Activated CD8-positive, alpha-beta memory T cell treated with anti-CD3 and anti-CD28 coated beads, Interleukin-2, amount 10 ng/mL, durations not matched to agents 7 days and 5 days (primary cell): Measurements from ENCODE around the gene BRAT1. TPM values are rescaled to one million over a fixed set of nuclear protein-coding genes. Genes with fewer than 3 reads are reported as not detected.

ENCODE experiments used
- ATAC-seq: fragments of 150-1000 bp; cut with Tn5 transposase; one replicate; pipeline ENCODE4 v1.10.0; 2021; ENCODE audit warnings: moderate library complexity
- CTCF ChIA-PET: fragments of 350-600 bp; sonication (Branson Sonifier 250); formaldehyde crosslinking; loops from one replicate; lab custom pipeline; 2021; ENCODE audit warnings: antibody characterized with exemption; lab: Charles Lee
- DNase-seq: peaks from one replicate; pipeline ENCODE4 v3.0.0-alpha.2; 2020
- H3K27ac Mint-ChIP-seq: one replicate; pipeline ENCODE4 v1.8.0; 2021; ENCODE audit warnings: mild to moderate bottlenecking, mixed read lengths
- H3K27me3 Mint-ChIP-seq: one replicate; pipeline ENCODE4 v1.8.0; 2021; ENCODE audit warnings: mixed read lengths
- H3K36me3 Mint-ChIP-seq: one replicate; pipeline ENCODE4 v1.8.0; 2021; ENCODE audit warnings: mild to moderate bottlenecking, mixed read lengths
- H3K4me1 Mint-ChIP-seq: one replicate; pipeline ENCODE4 v1.8.0; 2021; ENCODE audit warnings: mixed read lengths
- H3K4me3 Mint-ChIP-seq: one replicate; pipeline ENCODE4 v1.8.0; 2021; ENCODE audit warnings: mild to moderate bottlenecking, moderate library complexity, mixed read lengths
- H3K9me3 Mint-ChIP-seq: one replicate; pipeline ENCODE4 v1.8.0; 2022; ENCODE audit warnings: low read depth, mixed read lengths
- total RNA-seq, 2 experiments: library from RNA; stranded (reverse); gene quantifications; one replicate each; pipeline ENCODE4 v1.2.3, GENCODE V29; 2021

The BRAT1 gene
- total RNA-seq, 2 experiments from 2014 or later: 41.5 to 43.5 TPM

GRCh38 chr7:2500701-2501100, 54.6 kb downstream of the BRAT1 start:
- H3K27ac Mint-ChIP-seq: no peak overlapping the region
- no peak for ATAC-seq
- no peak overlapping the region for H3K4me3 Mint-ChIP-seq
- DNase-seq: no peak
- CTCF ChIA-PET: interaction anchor here (1.4 kb wide), 1 partner anchor 16 kb away, joined by 3 read pairs; no protein-coding TSS in a partner anchor
- peaks cover 10% of the 10 kb centered on the region for H3K27me3 Mint-ChIP-seq
- no peaks in the 10 kb centered on the region for H3K36me3 Mint-ChIP-seq
- no peaks in the 10 kb centered on the region for H3K9me3 Mint-ChIP-seq
- no peaks in the 10 kb centered on the region for H3K4me1 Mint-ChIP-seq

- no peak overlapping the region for H3K4me3 Mint-ChIP-seq
- no peak overlapping the region for H3K27ac Mint-ChIP-seq
- DNase-seq: no peak
- no peaks in the 10 kb centered on the region for H3K4me1 Mint-ChIP-seq
- no peaks in the 10 kb centered on the region for H3K36me3 Mint-ChIP-seq
- ATAC-seq: no peak
- H3K27me3 Mint-ChIP-seq: peaks cover 10% of the 10 kb centered on the region
- CTCF ChIA-PET: interaction anchor here (0.9 to 1.5 kb wide), 3 partner anchors 11 to 210 kb away, joined by 3 to 4 read pairs (median 4); no protein-coding TSS in a partner anchor
- H3K9me3 Mint-ChIP-seq: no peaks in the 10 kb centered on the region
Observed at GRCh38 chr7:2499719-2500430, 55.4 kb downstream of the BRAT1 start.

- H3K27me3 Mint-ChIP-seq: peaks cover 10% of the 10 kb centered on the region
- CTCF ChIA-PET: interaction anchor here (0.9 to 1.5 kb wide), 3 partner anchors 11 to 211 kb away, joined by 3 to 4 read pairs (median 4); no protein-coding TSS in a partner anchor
- H3K4me3 Mint-ChIP-seq: no peak overlapping the region
- H3K36me3 Mint-ChIP-seq: no peaks in the 10 kb centered on the region
- ATAC-seq: no peak
- no peak for DNase-seq
- no peaks in the 10 kb centered on the region for H3K4me1 Mint-ChIP-seq
- H3K9me3 Mint-ChIP-seq: no peaks in the 10 kb centered on the region
- no peak overlapping the region for H3K27ac Mint-ChIP-seq
Observed at GRCh38 chr7:2499181-2499580, 56.1 kb downstream of the BRAT1 start.

- no peak overlapping the region for H3K4me3 Mint-ChIP-seq
- H3K9me3 Mint-ChIP-seq: no peaks in the 10 kb centered on the region
- no peak for ATAC-seq
- no peak for DNase-seq
- H3K36me3 Mint-ChIP-seq: no peaks in the 10 kb centered on the region
- no peak overlapping the region for H3K27ac Mint-ChIP-seq
- H3K4me1 Mint-ChIP-seq: no peaks in the 10 kb centered on the region
- CTCF ChIA-PET: interaction anchor here (1.3 to 1.5 kb wide), 2 partner anchors 29 to 212 kb away, joined by 4 read pairs; no protein-coding TSS in a partner anchor
- H3K27me3 Mint-ChIP-seq: peaks cover 10% of the 10 kb centered on the region
Observed at GRCh38 chr7:2498708-2499107, 56.6 kb downstream of the BRAT1 start.

- Mint-ChIP-seq H3K4me3 (no peak overlapping the region), H3K9me3 (no peaks in the 10 kb centered on the region), H3K27ac (no peak overlapping the region), H3K4me1 (no peaks in the 10 kb centered on the region), H3K27me3 (peaks cover 10% of the 10 kb centered on the region), H3K36me3 (no peaks in the 10 kb centered on the region)
- no peak for DNase-seq
- no peak for ATAC-seq
- CTCF ChIA-PET: no interaction called here
Observed at GRCh38 chr7:2497500-2498336, 57.6 kb downstream of the BRAT1 start.

GRCh38 chr7:2497065-2497464, 58.3 kb downstream of the BRAT1 start:
- Mint-ChIP-seq H3K27ac (no peak overlapping the region), H3K4me3 (no peak overlapping the region), H3K27me3 (peaks cover 10% of the 10 kb centered on the region), H3K36me3 (no peaks in the 10 kb centered on the region), H3K9me3 (no peaks in the 10 kb centered on the region), H3K4me1 (no peaks in the 10 kb centered on the region)
- ATAC-seq: no peak
- CTCF ChIA-PET: no interaction called here
- DNase-seq: no peak

- Mint-ChIP-seq H3K27me3 (peaks cover 10% of the 10 kb centered on the region), H3K36me3 (no peaks in the 10 kb centered on the region), H3K9me3 (no peaks in the 10 kb centered on the region), H3K4me3 (no peak overlapping the region), H3K27ac (no peak overlapping the region), H3K4me1 (no peaks in the 10 kb centered on the region)
- no peak for ATAC-seq
- no peak for DNase-seq
- CTCF ChIA-PET: no interaction called here
Observed at GRCh38 chr7:2496375-2496774, 58.9 kb downstream of the BRAT1 start.

GRCh38 chr7:2495418-2496299, 59.7 kb downstream of the BRAT1 start:
- Mint-ChIP-seq H3K27ac (no peak overlapping the region), H3K36me3 (no peaks in the 10 kb centered on the region), H3K4me3 (no peak overlapping the region), H3K9me3 (no peaks in the 10 kb centered on the region), H3K4me1 (no peaks in the 10 kb centered on the region), H3K27me3 (peaks cover 10% of the 10 kb centered on the region)
- ATAC-seq (no peak), DNase-seq (no peak)
- CTCF ChIA-PET: no interaction called here

GRCh38 chr7:2494191-2495130, 60.9 kb downstream of the BRAT1 start:
- H3K27me3 Mint-ChIP-seq: peaks cover 10% of the 10 kb centered on the region
- H3K4me1 Mint-ChIP-seq: no peaks in the 10 kb centered on the region
- no peaks in the 10 kb centered on the region for H3K36me3 Mint-ChIP-seq
- no peak overlapping the region for H3K27ac Mint-ChIP-seq
- H3K4me3 Mint-ChIP-seq: no peak overlapping the region
- no peak for ATAC-seq
- no peak for DNase-seq
- CTCF ChIA-PET: no interaction called here
- H3K9me3 Mint-ChIP-seq: no peaks in the 10 kb centered on the region

- ATAC-seq (no peak), DNase-seq (no peak)
- peaks cover 11% of the 10 kb centered on the region for H3K27me3 Mint-ChIP-seq
- CTCF ChIA-PET: interaction anchor here (1.1 kb wide), 1 partner anchor 14 kb away, joined by 4 read pairs; no protein-coding TSS in a partner anchor
- no peaks in the 10 kb centered on the region for H3K36me3 Mint-ChIP-seq
- H3K4me1 Mint-ChIP-seq: no peaks in the 10 kb centered on the region
- H3K9me3 Mint-ChIP-seq: no peaks in the 10 kb centered on the region
- H3K4me3 Mint-ChIP-seq: no peak overlapping the region
- no peak overlapping the region for H3K27ac Mint-ChIP-seq
Observed at GRCh38 chr7:2493205-2494164, 61.8 kb downstream of the BRAT1 start.

GRCh38 chr7:2492038-2492437, 63.3 kb downstream of the BRAT1 start:
- no peaks in the 10 kb centered on the region for H3K4me1 Mint-ChIP-seq
- ATAC-seq (no peak), DNase-seq (no peak)
- CTCF ChIA-PET: interaction anchor here (1.1 kb wide), 1 partner anchor 15 kb away, joined by 4 read pairs; no protein-coding TSS in a partner anchor
- no peak overlapping the region for H3K27ac Mint-ChIP-seq
- peaks cover 6% of the 10 kb centered on the region for H3K27me3 Mint-ChIP-seq
- no peak overlapping the region for H3K4me3 Mint-ChIP-seq
- no peaks in the 10 kb centered on the region for H3K36me3 Mint-ChIP-seq
- H3K9me3 Mint-ChIP-seq: no peaks in the 10 kb centered on the region
